HG03108 (cell line): ENCODE results near the gene PSMD9.
A peak's percentile ranks its signal among the peaks of the same experiment; 100 is the strongest.
"Not testable (repeated sequence)": the region's sequence is repeated elsewhere in the genome, so short reads cannot be mapped to it uniquely, and the experiment has no call there.

Experiments used
- ATAC-seq: cut with Tn5 transposase; IDR thresholded peaks from one replicate; pipeline ENCODE4 v1.9.1; 2021; ENCODE audit warnings: moderate library complexity; ENCODE audit not compliant: unreplicated experiment

The PSMD9 gene

GRCh38 chr12:121888478-121889273 lies at the start of gene PSMD9:
TSS of gene PSMD9 (plus strand) at chr12:121888790. CDS start at chr12:121888857, 67 bp downstream.
- ATAC-seq: peak; percentile 91

GRCh38 chr12:121839106-121839992 lies 49.2 kb upstream of the PSMD9 start:
- peak; percentile 96 for ATAC-seq

GRCh38 chr12:121839993-121840761 lies 48.4 kb upstream of the PSMD9 start:
- ATAC-seq: no peak

- ATAC-seq: no peak
These were observed 45.2 kb upstream of the PSMD9 start for GRCh38 chr12:121843236-121843982.

- no peak for ATAC-seq
These were observed 42.9 kb upstream of the PSMD9 start for GRCh38 chr12:121845701-121846100.

GRCh38 chr12:121849211-121849610 lies 39.4 kb upstream of the PSMD9 start:
- no peak for ATAC-seq

- no peak for ATAC-seq
These were observed 38.9 kb upstream of the PSMD9 start for GRCh38 chr12:121849665-121850064.

- not testable (repeated sequence) for ATAC-seq
These were observed 36.2 kb upstream of the PSMD9 start for GRCh38 chr12:121852392-121852791.

GRCh38 chr12:121857322-121858246 lies 31.0 kb upstream of the PSMD9 start:
- ATAC-seq: no peak

GRCh38 chr12:121858318-121858661 lies 30.3 kb upstream of the PSMD9 start:
- no peak for ATAC-seq

- no peak for ATAC-seq
These were observed 29.7 kb upstream of the PSMD9 start, which contains the start of gene HPD for GRCh38 chr12:121858662-121859572. TSS of gene HPD (minus strand) at chr12:121858859. CDS start at chr12:121858823, 36 bp downstream.

- no peak for ATAC-seq
These were observed 28.3 kb upstream of the PSMD9 start for GRCh38 chr12:121860257-121860656.

- not testable (repeated sequence) for ATAC-seq
These were observed 27.9 kb upstream of the PSMD9 start for GRCh38 chr12:121860699-121861098.

GRCh38 chr12:121861636-121862254 lies 26.8 kb upstream of the PSMD9 start:
- ATAC-seq: no peak

GRCh38 chr12:121866331-121866730 lies 22.3 kb upstream of the PSMD9 start:
- ATAC-seq: no peak

GRCh38 chr12:121869229-121869628 lies 19.4 kb upstream of the PSMD9 start:
- not testable (repeated sequence) for ATAC-seq

- no peak for ATAC-seq
These were observed 17.1 kb upstream of the PSMD9 start for GRCh38 chr12:121871467-121871866.
